Glomerular visceral epithelial cell (primary cell): ENCODE measurements around the gene EIF2S1.
A peak's percentile ranks its signal among the peaks of the same experiment; 100 is the strongest.
"Not testable (repeated sequence)": the region's sequence is repeated elsewhere in the genome, so short reads cannot be mapped to it uniquely, and the experiment has no call there.

Source experiments
- DNase-seq: peaks from one replicate; pipeline ENCODE4 v3.0.0-alpha.2; 2016; ENCODE audit errors: extremely low spot score

EIF2S1 gene

GRCh38 chr14:67359775-67360469 is at the start of gene EIF2S1, which contains the start of gene ATP6V1D:
Gene EIF2S1 (plus strand): TSS chr14:67360328. CDS start chr14:67364768, 4,440 bp downstream.
Gene ATP6V1D (minus strand): TSS chr14:67359804. CDS start chr14:67359698, 106 bp downstream.
- DNase-seq, result peak; percentile 99

- no peak for DNase-seq
These were observed 48.3 kb upstream of the EIF2S1 start for GRCh38 chr14:67311868-67312267.

GRCh38 chr14:67313153-67313552 is 47.0 kb upstream of the EIF2S1 start:
- DNase-seq, result no peak

- no peak for DNase-seq
These were observed 42.3 kb upstream of the EIF2S1 start for GRCh38 chr14:67317822-67318221.

- no peak for DNase-seq
These were observed 41.0 kb upstream of the EIF2S1 start for GRCh38 chr14:67319142-67319541.

- not testable (repeated sequence) for DNase-seq
These were observed 30.5 kb upstream of the EIF2S1 start for GRCh38 chr14:67329666-67330065.

- no peak for DNase-seq
These were observed 28.6 kb upstream of the EIF2S1 start for GRCh38 chr14:67331368-67332125.

- no peak for DNase-seq
These were observed 27.7 kb upstream of the EIF2S1 start for GRCh38 chr14:67332468-67332867.

GRCh38 chr14:67335781-67336180 is 24.3 kb upstream of the EIF2S1 start:
- no peak for DNase-seq

GRCh38 chr14:67341231-67341630 is 18.9 kb upstream of the EIF2S1 start:
- not testable (repeated sequence) for DNase-seq

- no peak for DNase-seq
These were observed 16.4 kb upstream of the EIF2S1 start for GRCh38 chr14:67343601-67344230.

- DNase-seq, result no peak
These were observed 14.5 kb upstream of the EIF2S1 start for GRCh38 chr14:67345583-67345982.

- DNase-seq, result no peak
These were observed 8.1 kb upstream of the EIF2S1 start for GRCh38 chr14:67352055-67352454.

- DNase-seq, result peak; percentile 12
These were observed 2.8 kb upstream of the EIF2S1 start for GRCh38 chr14:67357186-67357968.

GRCh38 chr14:67357969-67358354 is 2.2 kb upstream of the EIF2S1 start:
- peak; percentile 14 for DNase-seq

GRCh38 chr14:67358924-67359774 is 979 bp upstream of the EIF2S1 start:
- DNase-seq, result peak; percentile 58

GRCh38 chr14:67360470-67361206 is 510 bp downstream of the EIF2S1 start:
- no peak for DNase-seq

GRCh38 chr14:67365476-67365875 is 5.3 kb downstream of the EIF2S1 start:
- DNase-seq, result no peak

GRCh38 chr14:67370830-67371229 is 10.7 kb downstream of the EIF2S1 start:
- DNase-seq, result no peak
